H1 (cell line): Measurements from ENCODE around the gene PLIN4. TPM values are rescaled to one million over a fixed set of nuclear protein-coding genes. Genes with fewer than 3 reads are reported as not detected.

Experiments
- CTCF ChIA-PET: fragments of 300-600 bp; sonication (Branson Sonifier 250); formaldehyde crosslinking; loops from one replicate; lab custom pipeline; 2021; ENCODE audit not compliant: partially characterized antibody; lab: Charles Lee
- POLR2A ChIA-PET: fragments of 300-600 bp; sonication (Branson Sonifier 250); formaldehyde crosslinking; loops from one replicate; lab custom pipeline; 2021; ENCODE audit warnings: inconsistent platforms; ENCODE audit not compliant: partially characterized antibody; lab: Charles Lee
- DNase-seq, 2 experiments: peaks; one replicate each; pipeline versions ENCODE4 v3.0.0 to v3.0.0-alpha.2; 2010 to 2022; ENCODE audit warnings: low spot score in 2 of 2, low read depth in 1 of 2, mixed read lengths in 1 of 2
- FAIRE-seq: peaks from 2 replicates; lab custom pipeline; 2011; peaks lifted over from hg19 to GRCh38; lab: Jason Lieb, UNC
- H2AFZ ChIP-seq: 2 replicates; pipeline ENCODE4 v1.8.1; 2012; ENCODE audit warnings: low read length, inconsistent platforms
- H2AK5ac ChIP-seq: 2 replicates; pipeline ENCODE4 v1.6.1; 2013; ENCODE audit warnings: low read depth, low read length
- H2BK120ac ChIP-seq: replicated peaks from 2 replicates; pipeline ENCODE3; 2013; ENCODE audit warnings: low read depth, low read length, inconsistent platforms
- H2BK12ac ChIP-seq: 2 replicates; pipeline ENCODE4 v1.6.1; 2013; ENCODE audit warnings: low read depth, low read length
- H2BK15ac ChIP-seq: 2 replicates; pipeline ENCODE4 v1.6.1; 2013; ENCODE audit warnings: low read length
- H2BK20ac ChIP-seq: 2 replicates; pipeline ENCODE4 v1.6.1; 2013; ENCODE audit warnings: low read length
- H2BK5ac ChIP-seq: 2 replicates; pipeline ENCODE4 v1.6.1; 2013; ENCODE audit warnings: low read depth, low read length
- H3K14ac ChIP-seq: 2 replicates; pipeline ENCODE4 v1.6.1; 2013; ENCODE audit warnings: inconsistent platforms; ENCODE audit not compliant: insufficient read length
- H3K18ac ChIP-seq: 2 replicates; pipeline ENCODE4 v1.6.1; 2013; ENCODE audit warnings: low read length; ENCODE audit errors: extremely low read depth
- H3K23ac ChIP-seq: 2 replicates; pipeline ENCODE4 v1.6.1; 2013; ENCODE audit warnings: inconsistent platforms; ENCODE audit not compliant: insufficient read length
- H3K23me2 ChIP-seq: 2 replicates; pipeline ENCODE4 v1.6.1; 2013; ENCODE audit warnings: low read depth, low read length
- H3K27ac ChIP-seq: 2 replicates; pipeline ENCODE4 v1.6.1; 2011; ENCODE audit warnings: low read depth, low read length, inconsistent platforms
- H3K27me3 ChIP-seq, 4 experiments: replicated peaks in 1 of 4; 1 replicate in 1 of 4; 2 replicates in 3 of 4; pipeline versions ENCODE4 v1.6.1 to v1.8.1; 2011 to 2013; ENCODE audit warnings: low read length in 3 of 4, mild to moderate bottlenecking in 3 of 4, inconsistent platforms in 2 of 4, mixed read lengths in 2 of 4, moderate library complexity in 1 of 4; ENCODE audit not compliant: control insufficient read depth in 3 of 4, insufficient read depth in 3 of 4; ENCODE audit errors: extremely low read depth in 1 of 4
- H3K36me3 ChIP-seq, 4 experiments: 2 replicates each; pipeline versions ENCODE4 v1.6.1 to v1.8.1; 2011 to 2013; ENCODE audit warnings: mild to moderate bottlenecking in 4 of 4, low read length in 3 of 4, moderate library complexity in 2 of 4, control low read depth in 1 of 4, inconsistent platforms in 1 of 4; ENCODE audit not compliant: insufficient read depth in 4 of 4, control insufficient read depth in 2 of 4
- H3K4ac ChIP-seq: replicated peaks from 2 replicates; pipeline ENCODE3; 2013; ENCODE audit warnings: low read length, low read depth, mixed read lengths, inconsistent platforms; ENCODE audit not compliant: insufficient read length
- H3K4me1 ChIP-seq, 4 experiments: replicated peaks in 1 of 4; 1 replicate in 1 of 4; 2 replicates in 3 of 4; pipeline versions ENCODE4 v1.6.1 to v1.8.1; 2011 to 2013; ENCODE audit warnings: low read length in 3 of 4, inconsistent platforms in 2 of 4, mixed read lengths in 1 of 4; ENCODE audit not compliant: insufficient read depth in 4 of 4, control insufficient read depth in 3 of 4
- H3K4me2 ChIP-seq, 2 experiments: 2 replicates each; pipeline versions ENCODE4 v1.6.1 to v1.8.1; 2011 to 2013; ENCODE audit warnings: low read depth in 2 of 2, low read length in 2 of 2, control low read depth in 1 of 2, inconsistent platforms in 1 of 2, mild to moderate bottlenecking in 1 of 2; ENCODE audit not compliant: insufficient read depth in 1 of 2
- H3K4me3 ChIP-seq, 4 experiments: fragments of 200-600, 300-600 bp in 1 of 4; sonication (generic), shearing (Covaris generic), sonication (Bioruptor Twin) in 1 of 4; 2 replicates each; pipeline versions ENCODE4 v1.5.1 to v1.8.1; 2011 to 2016; ENCODE audit warnings: low read length in 4 of 4, low read depth in 3 of 4, control low read depth in 2 of 4, inconsistent platforms in 2 of 4, mild to moderate bottlenecking in 2 of 4, mixed read lengths in 1 of 4, moderate library complexity in 1 of 4; ENCODE audit not compliant: insufficient read depth in 2 of 4; ENCODE audit errors: extremely low read depth in 1 of 4
- H3K56ac ChIP-seq: replicated peaks from 2 replicates; pipeline ENCODE3; 2013; ENCODE audit warnings: low read depth, mild to moderate bottlenecking, mixed read lengths, low read length, inconsistent platforms; ENCODE audit not compliant: insufficient read length
- H3K79me1 ChIP-seq: 2 replicates; pipeline ENCODE4 v1.6.1; 2013; ENCODE audit warnings: low read depth, low read length, control low read depth
- H3K79me2 ChIP-seq, 2 experiments: 2 replicates each; pipeline versions ENCODE4 v1.6.1 to v1.8.1; 2012 to 2013; ENCODE audit warnings: low read length in 2 of 2, mild to moderate bottlenecking in 2 of 2, inconsistent platforms in 1 of 2; ENCODE audit not compliant: insufficient read depth in 2 of 2, control insufficient read depth in 1 of 2
- H3K9ac ChIP-seq, 4 experiments: replicated peaks in 1 of 4; 1 replicate in 1 of 4; 2 replicates in 3 of 4; pipeline versions ENCODE4 v1.6.1 to v1.8.1; 2011 to 2013; ENCODE audit warnings: low read depth in 3 of 4, low read length in 3 of 4, control low read depth in 2 of 4, mild to moderate bottlenecking in 2 of 4, moderate library complexity in 2 of 4, inconsistent platforms in 1 of 4; ENCODE audit errors: extremely low read depth in 1 of 4
- H3K9me3 ChIP-seq, 2 experiments: 2 replicates each; pipeline versions ENCODE4 v1.6.1 to v1.8.1; 2012 to 2013; ENCODE audit warnings: mild to moderate bottlenecking in 2 of 2, moderate library complexity in 2 of 2, control low read depth in 1 of 2, inconsistent platforms in 1 of 2, low read depth in 1 of 2, low read length in 1 of 2, mixed read lengths in 1 of 2; ENCODE audit not compliant: insufficient read depth in 2 of 2
- H4K20me1 ChIP-seq, 2 experiments: replicated peaks in 1 of 2; 2 replicates each; pipeline versions ENCODE3 to v1.8.1; 2011 to 2013; ENCODE audit warnings: inconsistent platforms in 2 of 2, low read length in 2 of 2, mild to moderate bottlenecking in 1 of 2; ENCODE audit not compliant: insufficient read depth in 2 of 2, control insufficient read depth in 1 of 2
- H4K5ac ChIP-seq: 2 replicates; pipeline ENCODE4 v1.6.1; 2013; ENCODE audit warnings: low read length, low read depth, mixed read lengths, inconsistent platforms; ENCODE audit not compliant: insufficient read length
- H4K8ac ChIP-seq: 2 replicates; pipeline ENCODE4 v1.8.0; 2013; ENCODE audit warnings: mild to moderate bottlenecking, moderate library complexity, low read length, inconsistent platforms; ENCODE audit not compliant: insufficient read depth; ENCODE audit errors: extremely low read depth
- H4K91ac ChIP-seq: replicated peaks from 2 replicates; pipeline ENCODE3; 2013; ENCODE audit warnings: low read length, mixed read lengths, inconsistent platforms; ENCODE audit not compliant: insufficient read length
- BRCA1 ChIP-seq: IDR thresholded peaks from 2 replicates; pipeline ENCODE4 v1.6.1; 2012; ENCODE audit warnings: low read depth, low read length, improper control_type of control experiment
- CEBPB ChIP-seq: IDR thresholded peaks from 2 replicates; pipeline ENCODE4 v1.6.1; 2012; ENCODE audit warnings: low read depth, low read length
- CHD1 ChIP-seq: IDR thresholded peaks from 2 replicates; pipeline ENCODE4 v1.6.1; 2012; ENCODE audit warnings: low read depth, low read length, improper control_type of control experiment
- EP300 ChIP-seq, 2 experiments: IDR thresholded peaks; 1 replicate in 1 of 2; 2 replicates in 1 of 2; pipeline ENCODE4 v1.6.1; 2011 to 2012; ENCODE audit warnings: low read depth in 2 of 2, low read length in 2 of 2, mild to moderate bottlenecking in 2 of 2, borderline replicate concordance in 1 of 2, inconsistent platforms in 1 of 2, moderate library complexity in 1 of 2
- GTF2F1 ChIP-seq: IDR thresholded peaks from 2 replicates; pipeline ENCODE4 v1.6.1; 2012; ENCODE audit warnings: low read depth, low read length, improper control_type of control experiment, borderline replicate concordance
- HDAC6 ChIP-seq: IDR thresholded peaks from one replicate; pipeline ENCODE4 v1.7.1; 2012; ENCODE audit warnings: low read depth, mild to moderate bottlenecking, inconsistent platforms, low read length, moderate library complexity
- POU5F1 ChIP-seq: IDR thresholded peaks from 2 replicates; pipeline ENCODE4 v1.6.1; 2011; ENCODE audit warnings: low read depth, mild to moderate bottlenecking, low read length, moderate library complexity
- RFX5 ChIP-seq: IDR thresholded peaks from 2 replicates; pipeline ENCODE4 v1.6.1; 2011; ENCODE audit warnings: low read depth, low read length, improper control_type of control experiment, borderline replicate concordance
- RXRA ChIP-seq: IDR thresholded peaks from 2 replicates; pipeline ENCODE4 v1.6.1; 2011; ENCODE audit warnings: low read depth, mild to moderate bottlenecking, low read length, moderate library complexity; ENCODE audit not compliant: insufficient read depth
- SIN3A ChIP-seq, 2 experiments: IDR thresholded peaks in 1 of 2; conservative IDR thresholded peaks in 1 of 2; 2 replicates each; pipeline ENCODE4 v1.6.1; 2011 to 2012; ENCODE audit warnings: low read length in 2 of 2, improper control_type of control experiment in 1 of 2, low read depth in 1 of 2, mild to moderate bottlenecking in 1 of 2
- SUZ12 ChIP-seq: fragments of 200-600 bp; sonication (generic); IDR thresholded peaks from 2 replicates; pipeline ENCODE4 v1.6.1; 2012; ENCODE audit warnings: mild to moderate bottlenecking, inconsistent platforms, low read length, moderate library complexity, mixed read lengths
- YY1 ChIP-seq: IDR thresholded peaks from 2 replicates; pipeline ENCODE4 v1.6.1; 2011; ENCODE audit warnings: low read depth, mild to moderate bottlenecking, low read length
- whole genome bisulfite sequencing, 2 experiments: shearing (Covaris generic) in 1 of 2; methylation state at CpG; one replicate each; pipeline versions ENCODE4 v1.1.6 to v1.1.7; 2013 to 2015; ENCODE audit warnings: low lambda C conversion rate in 2 of 2, mixed read lengths in 2 of 2, inconsistent platforms in 1 of 2, low coverage in 1 of 2, missing lambda C conversion rate in 1 of 2; ENCODE audit not compliant: insufficient replicate concordance in 2 of 2, insufficient coverage in 1 of 2, insufficient read length in 1 of 2; ENCODE audit errors: extremely low coverage in 1 of 2, missing lambda C conversion rate in 1 of 2; 5-methylcytosine and 5-hydroxymethylcytosine counted together
- polyA plus RNA-seq, 7 experiments: library from polyadenylated mRNA; depleted of rRNA in 3 of 7; stranded (reverse) in 5 of 7; unstranded in 2 of 7; fragments of >200 nt in 5 of 7; fragments of 200-250 nt in 2 of 7; gene quantifications; 1 replicate in 5 of 7; 2 replicates in 1 of 7; 4 replicates in 1 of 7; pipeline versions ENCODE4 v1.2.1 to v1.2.3, GENCODE V29; 2011 to 2013; ENCODE audit warnings: missing spikeins in 2 of 7, mixed read lengths in 2 of 7
- total RNA-seq: library from RNA; stranded (reverse); fragmentation: NEBNext Ultra II Directional; extraction: Animal tissue kit (Norgen Biotek cat#: 25700); gene quantifications from 2 replicates; pipeline ENCODE4 v1.2.1, GENCODE V29; 2021

The PLIN4 gene
- total and polyA plus RNA-seq, 2 of the 8 experiments (the other 6 are each of a cell fraction or from before 2014, with no cell fraction given): 0.35 to 0.45 TPM

DNA sequence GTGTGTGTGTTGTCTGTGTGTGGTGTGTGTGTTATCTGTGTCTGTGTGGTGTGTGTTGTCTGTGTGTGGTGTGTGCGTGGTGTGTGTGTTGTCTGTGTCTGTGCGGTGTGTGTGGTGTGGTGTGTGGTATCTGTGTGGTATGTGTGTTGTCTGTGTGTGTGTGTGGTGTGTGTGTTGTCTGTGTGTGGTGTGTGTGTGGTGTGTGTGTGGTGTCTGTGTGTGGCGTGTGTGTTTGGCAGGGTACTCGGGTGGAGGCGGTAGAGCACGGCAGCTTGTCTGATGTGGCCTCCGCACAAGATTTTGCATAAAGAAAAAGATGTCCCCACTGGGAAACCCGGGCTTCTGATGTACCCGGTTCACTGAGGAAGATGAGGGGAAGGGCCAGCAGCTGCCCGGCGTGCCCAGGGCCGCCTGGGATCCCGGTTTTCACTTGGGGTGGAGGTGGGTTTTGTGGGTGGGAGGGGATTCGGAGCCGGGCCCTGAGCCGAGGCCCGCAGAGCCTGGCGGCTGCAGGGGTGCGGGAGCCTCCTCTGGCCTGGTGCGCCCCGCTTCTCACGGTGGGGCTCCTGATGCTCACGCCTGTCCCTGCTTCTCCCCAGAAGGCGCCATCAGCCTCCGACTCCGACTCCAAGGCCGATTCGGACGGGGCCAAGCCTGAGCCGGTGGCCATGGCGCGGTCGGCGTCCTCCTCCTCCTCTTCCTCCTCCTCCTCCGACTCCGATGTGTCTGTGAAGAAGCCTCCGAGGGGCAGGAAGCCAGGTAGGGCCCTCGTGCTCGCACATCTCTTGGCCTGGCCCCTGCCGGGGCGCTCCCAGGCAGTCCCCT, 25.0 kb downstream of the PLIN4 start:
- peaks cover 10 to 69% (median 53%) of the 10 kb centered on the region in 4 experiments for H3K36me3 ChIP-seq
- H2BK5ac ChIP-seq: peak overlapping the region; percentile 48; the same call in 1 of the 2 replicates
- no peak for TF ChIP-seq GTF2F1
- no peak for TF ChIP-seq RFX5
- TF ChIP-seq EP300 (IDR thresholded peaks at IDR 0.05; ENCODE audit: borderline replicate concordance in 1 of 2, low read depth in 2 of 2, low read length in 2 of 2): no peak
- no peak for TF ChIP-seq RXRA
- TF ChIP-seq YY1: no peak
- TF ChIP-seq CEBPB: no peak
- no peak for TF ChIP-seq BRCA1
- no peak for TF ChIP-seq SIN3A (conservative IDR thresholded peaks at IDR 0.05 in 1 of 2, IDR thresholded peaks at IDR 0.05 in 1 of 2; ENCODE audit: low read depth in 1 of 2, low read length in 2 of 2)
- no peak for TF ChIP-seq HDAC6
- TF ChIP-seq SUZ12: no peak
- TF ChIP-seq CHD1: no peak
- TF ChIP-seq POU5F1: no peak

More for the DNA sequence above, 25.0 kb downstream of the PLIN4 start:
- DNase-seq: no peak
- H3K56ac ChIP-seq: peak overlapping the region; percentile 100
- no peak overlapping the region for H4K5ac ChIP-seq
- no peak overlapping the region for H4K91ac ChIP-seq
- no peak overlapping the region for H2AFZ ChIP-seq
- FAIRE-seq: no peak
- no peaks in the 10 kb centered on the region; a peak in 1 of 7 replicates for H3K27me3 ChIP-seq
- no peak overlapping the region for H4K8ac ChIP-seq
- H4K20me1 ChIP-seq: peaks cover 7 to 18% of the 10 kb centered on the region in 2 experiments
- ChIA-PET POLR2A (interaction anchor here (0.8 to 3.8 kb wide), 5 partner anchors 11 to 40 kb away, joined by 3 to 19 read pairs (median 3); partner anchors contain the start of gene UBXN6), CTCF (interaction anchor here (2.7 kb wide), 1 partner anchor 31 kb away, joined by 13 read pairs; no protein-coding TSS in a partner anchor)
- no peak overlapping the region for H3K9ac ChIP-seq
- H2BK15ac ChIP-seq: no peak overlapping the region
- no peak overlapping the region for H3K27ac ChIP-seq
- H3K18ac ChIP-seq: no peak overlapping the region
- no peak overlapping the region for H3K4me2 ChIP-seq
- H3K9me3 ChIP-seq: no peaks in the 10 kb centered on the region
- no peak overlapping the region; the same call in 1 of the 2 replicates for H2AK5ac ChIP-seq
- H3K79me1 ChIP-seq: peaks cover 6% of the 10 kb centered on the region
- no peak overlapping the region for H3K4me3 ChIP-seq
- no peak overlapping the region for H2BK120ac ChIP-seq
- no peak overlapping the region for H3K23ac ChIP-seq
- no peak overlapping the region for H3K14ac ChIP-seq
- H2BK12ac ChIP-seq: no peak overlapping the region
- no peak overlapping the region for H3K4ac ChIP-seq
- H3K23me2 ChIP-seq: peaks cover 10% of the 10 kb centered on the region; the same call in 1 of the 2 replicates
- no peaks in the 10 kb centered on the region for H3K4me1 ChIP-seq
- H3K79me2 ChIP-seq: 0 out of 4 replicates have a peak, but pooled peaks cover 0 to 3% of the 10 kb centered on the region in 2 experiments
- 97% methylated on average over 18 of the region's 41 CpGs; no CpG with 5 or more reads in 1 of the 2 experiments for WGBS, 2 experiments
- H2BK20ac ChIP-seq: no peak overlapping the region
